ENCODE results near the gene BMPR1A. TPM values are rescaled to one million over a fixed set of nuclear protein-coding genes. Genes with fewer than 3 reads are reported as not detected.

Gene BMPR1A
- total RNA-seq, result 10 to 100 TPM in 5 of 6 experiments, 1 to 10 TPM in 1; 9.9 to 20.4 (median 12.4) TPM
- long read RNA-seq, partial matches to known transcripts, result 1 of 1 reads
- long read RNA-seq, other reads (novel, unspliced or antisense), result 0 of 1 reads

GRCh38 chr10:86756511-86757112, at the start of gene BMPR1A:
TSS of gene BMPR1A (plus strand) at chr10:86756619. CDS start at chr10:86876019, 119,400 bp downstream.
- peak; percentile 6 to 40 (median 34) for ATAC-seq
- Histone ChIP-seq H3K4me1 (peaks cover 0 to 16% (median 7%) of the 10 kb centered on the region in 4 donors), H3K9me3 (no peaks in the 10 kb centered on the region), H3K27ac (peak within 1 kb of the TSS; percentile 91 to 93 (median 91)), H3K4me3 (peak within 1 kb of the TSS; percentile 80 to 90 (median 89)), H3K27me3 (no peaks in the 10 kb centered on the region), H3K36me3 (no peaks in the 10 kb centered on the region)
- peak in 2 of 3 donors; percentile 30 to 49 for DNase-seq
- 0% methylated on average over 28 of the region's 85 CpGs for WGBS (ENCODE audit: insufficient coverage, low coverage, low lambda C conversion rate, missing lambda C conversion rate)
- intact Hi-C loops (cut with DNase I), result no loop called here
- no peak for TF ChIP-seq POLR2A (IDR thresholded peaks at IDR 0.05)
- TF ChIP-seq CTCF (IDR thresholded peaks at IDR 0.05), result no peak

GRCh38 chr10:86706977-86707376, 49.4 kb upstream of the BMPR1A start:
- no peak overlapping the region for H3K4me3 ChIP-seq
- TF ChIP-seq CTCF (IDR thresholded peaks at IDR 0.05), result no peak
- no peak for TF ChIP-seq POLR2A (IDR thresholded peaks at IDR 0.05)
- H3K27ac ChIP-seq, result no peak overlapping the region
- intact Hi-C loops (cut with DNase I), result loop anchor here in 1 of 2 donors (10.0 kb wide), 1 partner anchor 188 kb away; no protein-coding TSS in a partner anchor
- no peaks in the 10 kb centered on the region for H3K27me3 ChIP-seq
- H3K36me3 ChIP-seq, result no peaks in the 10 kb centered on the region
- WGBS (ENCODE audit: insufficient coverage, low coverage, low lambda C conversion rate, missing lambda C conversion rate), result 100% methylated on average over 1 of the region's 1 CpG
- DNase-seq (no peak), ATAC-seq (no peak)
- H3K9me3 ChIP-seq, result no peaks in the 10 kb centered on the region
- H3K4me1 ChIP-seq, result no peaks in the 10 kb centered on the region

- H3K9me3 ChIP-seq, result no peaks in the 10 kb centered on the region
- no CpG with 5 or more reads among the region's 4 CpGs for WGBS (ENCODE audit: insufficient coverage, low coverage, low lambda C conversion rate, missing lambda C conversion rate)
- intact Hi-C loops (cut with DNase I), result loop anchor here in 1 of 2 donors (10.0 kb wide), 1 partner anchor 187 kb away; no protein-coding TSS in a partner anchor
- no peaks in the 10 kb centered on the region for H3K27me3 ChIP-seq
- H3K4me1 ChIP-seq, result no peaks in the 10 kb centered on the region
- TF ChIP-seq POLR2A (IDR thresholded peaks at IDR 0.05), result no peak
- TF ChIP-seq CTCF (IDR thresholded peaks at IDR 0.05), result no peak
- ATAC-seq (no peak), DNase-seq (peak in 1 of 3 donors; percentile 42)
- H3K27ac ChIP-seq, result no peak overlapping the region
- no peak overlapping the region for H3K4me3 ChIP-seq
- H3K36me3 ChIP-seq, result no peaks in the 10 kb centered on the region
Measured at GRCh38 chr10:86707505-86707904, 48.9 kb upstream of the BMPR1A start.

GRCh38 chr10:86708068-86708782, 48.2 kb upstream of the BMPR1A start:
- Histone ChIP-seq H3K27me3 (no peaks in the 10 kb centered on the region), H3K9me3 (no peaks in the 10 kb centered on the region), H3K27ac (no peak overlapping the region), H3K4me3 (no peak overlapping the region), H3K36me3 (no peaks in the 10 kb centered on the region), H3K4me1 (no peaks in the 10 kb centered on the region)
- peak in 1 of 3 donors; percentile 31 for DNase-seq
- TF ChIP-seq POLR2A (IDR thresholded peaks at IDR 0.05) (no peak), CTCF (IDR thresholded peaks at IDR 0.05) (no peak)
- ATAC-seq, result no peak
- intact Hi-C loops (cut with DNase I), result loop anchor here in 1 of 2 donors (10.0 kb wide), 1 partner anchor 187 kb away; no protein-coding TSS in a partner anchor
- no CpG with 5 or more reads among the region's 8 CpGs for WGBS (ENCODE audit: insufficient coverage, low coverage, low lambda C conversion rate, missing lambda C conversion rate)

All from right lobe of liver (tissue), 6 donors.